ENCODE data around the gene ASIC2. TPM values are rescaled to one million over a fixed set of nuclear protein-coding genes. Genes with fewer than 3 reads are reported as not detected.

Gene ASIC2
- total RNA-seq, 2 experiments from 2014 or later = not detected

DNA sequence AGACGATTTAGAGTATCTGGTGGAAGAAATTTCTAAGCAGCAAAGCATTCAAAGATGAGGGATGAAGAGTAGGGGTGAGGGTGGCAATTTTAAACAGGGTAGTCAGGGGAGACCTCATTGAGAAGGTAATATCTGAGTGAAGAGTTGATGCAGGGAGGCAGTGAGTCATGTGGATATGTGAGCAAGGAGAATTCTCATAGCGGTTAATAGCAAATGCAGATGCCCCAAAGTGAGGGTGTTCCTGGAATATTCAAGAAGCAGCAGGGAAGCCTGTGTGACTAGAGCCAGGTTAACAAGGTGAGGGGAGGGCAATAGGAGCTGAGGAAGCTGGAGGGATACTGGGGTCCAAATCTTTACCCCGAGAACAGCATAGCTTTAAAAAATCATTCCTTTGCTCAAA is 187.2 kb downstream of the ASIC2 start:
- Histone ChIP-seq H3K4me1 (ENCODE audit: insufficient read depth, low read length) (no peaks in the 10 kb centered on the region), H3K9me3 (ENCODE audit: control insufficient read depth in 1 of 2, insufficient read depth in 1 of 2, low read length in 2 of 2) (peaks cover 0 to 8% of the 10 kb centered on the region in 2 experiments), H3K27me3 (ENCODE audit: control insufficient read depth in 1 of 2, insufficient read depth in 2 of 2, low read length in 2 of 2) (peaks cover 0 to 6% of the 10 kb centered on the region in 2 experiments), H3K36me3 (ENCODE audit: insufficient read depth, low read length) (no peaks in the 10 kb centered on the region), H3K4me3 (ENCODE audit: low read length) (no peak overlapping the region), H3K27ac (ENCODE audit: low read depth in 1 of 2, low read length in 2 of 2) (no peak overlapping the region)
- ATAC-seq (ENCODE audit: poor library complexity) (no peak), DNase-seq (no peak)
- Mint-ChIP-seq H3K36me3 (ENCODE audit: low read depth) (no peaks in the 10 kb centered on the region), H3K27ac (no peak overlapping the region), H3K27me3 (peaks cover 2% of the 10 kb centered on the region), H3K9me3 (no peaks in the 10 kb centered on the region), H3K4me3 (no peak overlapping the region), H3K4me1 (ENCODE audit: low read depth) (no peaks in the 10 kb centered on the region)
- CTCF ChIA-PET = no interaction called here
- TF ChIP-seq, protein P1, sequence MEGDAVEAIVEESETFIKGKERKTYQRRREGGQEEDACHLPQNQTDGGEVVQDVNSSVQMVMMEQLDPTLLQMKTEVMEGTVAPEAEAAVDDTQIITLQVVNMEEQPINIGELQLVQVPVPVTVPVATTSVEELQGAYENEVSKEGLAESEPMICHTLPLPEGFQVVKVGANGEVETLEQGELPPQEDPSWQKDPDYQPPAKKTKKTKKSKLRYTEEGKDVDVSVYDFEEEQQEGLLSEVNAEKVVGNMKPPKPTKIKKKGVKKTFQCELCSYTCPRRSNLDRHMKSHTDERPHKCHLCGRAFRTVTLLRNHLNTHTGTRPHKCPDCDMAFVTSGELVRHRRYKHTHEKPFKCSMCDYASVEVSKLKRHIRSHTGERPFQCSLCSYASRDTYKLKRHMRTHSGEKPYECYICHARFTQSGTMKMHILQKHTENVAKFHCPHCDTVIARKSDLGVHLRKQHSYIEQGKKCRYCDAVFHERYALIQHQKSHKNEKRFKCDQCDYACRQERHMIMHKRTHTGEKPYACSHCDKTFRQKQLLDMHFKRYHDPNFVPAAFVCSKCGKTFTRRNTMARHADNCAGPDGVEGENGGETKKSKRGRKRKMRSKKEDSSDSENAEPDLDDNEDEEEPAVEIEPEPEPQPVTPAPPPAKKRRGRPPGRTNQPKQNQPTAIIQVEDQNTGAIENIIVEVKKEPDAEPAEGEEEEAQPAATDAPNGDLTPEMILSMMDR (IDR thresholded peaks at IDR 0.05) = no peak
- intact Hi-C loops (cut with DNase I, micrococcal nuclease) = no loop called here
- POLR2A ChIA-PET = no interaction called here

DNA sequence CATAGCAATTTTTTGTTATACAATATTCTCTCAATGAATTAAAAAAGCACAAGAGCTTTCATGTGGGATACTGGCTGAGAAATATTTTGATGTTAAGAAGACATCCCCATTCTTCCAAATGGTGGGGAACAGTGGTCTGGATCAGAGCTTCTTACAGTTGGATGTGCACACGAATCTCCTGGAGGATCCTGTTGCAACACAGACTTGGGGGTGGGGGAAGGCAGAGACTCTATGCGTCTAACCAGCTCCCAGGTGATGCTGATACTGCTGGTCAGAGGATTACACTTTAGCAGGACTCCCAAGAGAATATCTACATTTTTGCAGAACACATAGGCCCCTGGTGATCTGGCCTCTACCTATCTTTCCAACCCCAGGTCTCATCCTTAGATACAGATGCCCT is 193.2 kb downstream of the ASIC2 start:
- H3K4me3 ChIP-seq (ENCODE audit: low read length) = no peak overlapping the region
- intact Hi-C loops (cut with DNase I, micrococcal nuclease) = no loop called here
- no peaks in the 10 kb centered on the region for H3K36me3 Mint-ChIP-seq (ENCODE audit: low read depth)
- peaks cover 7% of the 10 kb centered on the region for H3K27me3 Mint-ChIP-seq
- TF ChIP-seq, protein P1 (IDR thresholded peaks at IDR 0.05) = no peak
- no peak overlapping the region for H3K27ac ChIP-seq (ENCODE audit: low read depth in 1 of 2, low read length in 2 of 2)
- POLR2A ChIA-PET = no interaction called here
- H3K9me3 Mint-ChIP-seq = no peaks in the 10 kb centered on the region
- no peak overlapping the region for H3K27ac Mint-ChIP-seq
- no peaks in the 10 kb centered on the region for H3K36me3 ChIP-seq (ENCODE audit: insufficient read depth, low read length)
- no peak overlapping the region for H3K4me3 Mint-ChIP-seq
- CTCF ChIA-PET = no interaction called here
- no peak for ATAC-seq (ENCODE audit: poor library complexity)
- H3K27me3 ChIP-seq (ENCODE audit: control insufficient read depth in 1 of 2, insufficient read depth in 2 of 2, low read length in 2 of 2) = no peaks in the 10 kb centered on the region
- H3K4me1 Mint-ChIP-seq (ENCODE audit: low read depth) = no peaks in the 10 kb centered on the region
- no peaks in the 10 kb centered on the region for H3K4me1 ChIP-seq (ENCODE audit: insufficient read depth, low read length)
- no peaks in the 10 kb centered on the region for H3K9me3 ChIP-seq (ENCODE audit: control insufficient read depth in 1 of 2, insufficient read depth in 1 of 2, low read length in 2 of 2)
- DNase-seq = no peak

DNA sequence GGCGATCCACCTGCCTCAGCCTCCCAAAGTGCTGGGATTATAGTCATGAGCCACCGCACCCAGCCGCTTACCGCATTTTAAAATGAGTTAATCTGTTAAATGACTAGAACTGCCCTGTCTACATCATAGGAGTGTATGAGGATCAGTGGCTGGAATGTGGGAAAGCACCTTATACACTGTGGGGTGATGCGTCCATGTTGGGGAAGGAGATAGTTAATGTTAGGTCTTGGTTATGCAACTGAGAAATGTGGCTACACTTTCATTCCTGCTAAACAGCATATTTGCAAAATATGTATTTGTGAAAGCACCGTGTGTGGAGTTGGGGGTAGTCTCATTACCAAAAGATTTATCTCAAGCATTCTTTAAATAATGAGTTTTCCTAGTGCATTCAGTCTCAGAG is 193.8 kb downstream of the ASIC2 start:
- no peaks in the 10 kb centered on the region for H3K9me3 ChIP-seq (ENCODE audit: control insufficient read depth in 1 of 2, insufficient read depth in 1 of 2, low read length in 2 of 2)
- H3K27me3 Mint-ChIP-seq = peaks cover 10% of the 10 kb centered on the region
- no peaks in the 10 kb centered on the region for H3K36me3 ChIP-seq (ENCODE audit: insufficient read depth, low read length)

More for the DNA sequence above, 193.8 kb downstream of the ASIC2 start:
- H3K4me1 Mint-ChIP-seq (ENCODE audit: low read depth) = no peaks in the 10 kb centered on the region
- no peaks in the 10 kb centered on the region for H3K36me3 Mint-ChIP-seq (ENCODE audit: low read depth)
- no peaks in the 10 kb centered on the region for H3K27me3 ChIP-seq (ENCODE audit: control insufficient read depth in 1 of 2, insufficient read depth in 2 of 2, low read length in 2 of 2)
- ChIA-PET POLR2A (no interaction called here), CTCF (no interaction called here)
- TF ChIP-seq, protein P1 (IDR thresholded peaks at IDR 0.05) = no peak
- no peak for DNase-seq
- H3K9me3 Mint-ChIP-seq = no peaks in the 10 kb centered on the region
- no peaks in the 10 kb centered on the region for H3K4me1 ChIP-seq (ENCODE audit: insufficient read depth, low read length)
- H3K27ac Mint-ChIP-seq = no peak overlapping the region
- ATAC-seq (ENCODE audit: poor library complexity) = no peak
- H3K4me3 ChIP-seq (ENCODE audit: low read length) = no peak overlapping the region
- H3K27ac ChIP-seq (ENCODE audit: low read depth in 1 of 2, low read length in 2 of 2) = no peak overlapping the region
- intact Hi-C loops (cut with DNase I, micrococcal nuclease) = no loop called here
- H3K4me3 Mint-ChIP-seq = no peak overlapping the region

All from CD4-positive, alpha-beta T cell (primary cell).